GM12872 (cell line): ENCODE results near the gene HIRIP3.

Experiments
- TF ChIP-seq, protein P1 (sequence below): IDR thresholded peaks from 3 replicates; pipeline ENCODE4 v1.5.1; 2011; ENCODE audit warnings: low read depth, mild to moderate bottlenecking, low read length, moderate library complexity; ENCODE audit not compliant: insufficient read depth

HIRIP3 gene

DNA sequence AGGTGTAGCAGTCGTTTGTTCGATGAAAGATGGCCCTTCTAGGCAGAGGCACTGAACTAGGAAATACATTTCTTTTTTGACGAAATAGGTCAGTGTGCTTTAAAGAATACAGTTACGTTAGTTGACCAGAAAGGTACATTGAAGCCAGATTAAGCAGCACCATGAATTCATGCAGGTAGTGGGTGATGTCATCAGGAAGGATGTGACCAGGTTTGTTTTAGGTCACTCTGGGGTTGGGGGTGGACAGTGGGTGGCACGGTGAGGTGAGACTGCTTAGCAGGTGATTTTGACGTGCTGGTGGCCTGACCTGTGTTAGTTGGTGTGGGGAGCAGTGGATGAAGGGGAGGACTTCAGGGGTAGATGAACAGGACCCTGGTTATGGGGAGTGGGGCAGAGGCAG, 4.2 kb upstream of the HIRIP3 start:
- TF ChIP-seq, protein P1, sequence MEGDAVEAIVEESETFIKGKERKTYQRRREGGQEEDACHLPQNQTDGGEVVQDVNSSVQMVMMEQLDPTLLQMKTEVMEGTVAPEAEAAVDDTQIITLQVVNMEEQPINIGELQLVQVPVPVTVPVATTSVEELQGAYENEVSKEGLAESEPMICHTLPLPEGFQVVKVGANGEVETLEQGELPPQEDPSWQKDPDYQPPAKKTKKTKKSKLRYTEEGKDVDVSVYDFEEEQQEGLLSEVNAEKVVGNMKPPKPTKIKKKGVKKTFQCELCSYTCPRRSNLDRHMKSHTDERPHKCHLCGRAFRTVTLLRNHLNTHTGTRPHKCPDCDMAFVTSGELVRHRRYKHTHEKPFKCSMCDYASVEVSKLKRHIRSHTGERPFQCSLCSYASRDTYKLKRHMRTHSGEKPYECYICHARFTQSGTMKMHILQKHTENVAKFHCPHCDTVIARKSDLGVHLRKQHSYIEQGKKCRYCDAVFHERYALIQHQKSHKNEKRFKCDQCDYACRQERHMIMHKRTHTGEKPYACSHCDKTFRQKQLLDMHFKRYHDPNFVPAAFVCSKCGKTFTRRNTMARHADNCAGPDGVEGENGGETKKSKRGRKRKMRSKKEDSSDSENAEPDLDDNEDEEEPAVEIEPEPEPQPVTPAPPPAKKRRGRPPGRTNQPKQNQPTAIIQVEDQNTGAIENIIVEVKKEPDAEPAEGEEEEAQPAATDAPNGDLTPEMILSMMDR: no peak

DNA sequence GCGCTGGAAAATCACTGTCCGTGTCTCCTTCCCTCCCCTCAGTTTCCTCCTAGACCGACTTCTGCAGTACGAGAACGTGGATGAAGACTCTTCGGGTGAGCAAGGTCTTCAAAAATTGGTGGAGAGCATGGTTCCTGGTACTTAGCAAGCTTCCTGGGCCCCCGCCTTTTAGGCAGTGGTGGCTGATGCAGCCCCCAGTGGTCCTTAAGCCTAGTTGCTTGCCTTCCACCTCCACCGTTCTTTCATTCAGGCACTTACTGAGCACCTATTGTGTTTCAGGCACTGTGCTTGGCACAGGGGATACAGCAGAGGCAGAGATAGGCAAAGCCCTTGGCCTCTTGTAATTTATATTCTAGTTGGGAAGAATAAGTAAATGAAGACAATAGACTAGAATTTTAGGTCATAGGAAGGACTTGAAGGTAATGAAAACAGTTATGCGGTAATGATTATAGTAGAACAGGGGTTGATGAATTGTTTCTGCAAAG, 1.4 kb upstream of the HIRIP3 start:
- TF ChIP-seq, protein P1: 0 out of 3 replicates have a peak, but pooled peaks have one; percentile 14

DNA sequence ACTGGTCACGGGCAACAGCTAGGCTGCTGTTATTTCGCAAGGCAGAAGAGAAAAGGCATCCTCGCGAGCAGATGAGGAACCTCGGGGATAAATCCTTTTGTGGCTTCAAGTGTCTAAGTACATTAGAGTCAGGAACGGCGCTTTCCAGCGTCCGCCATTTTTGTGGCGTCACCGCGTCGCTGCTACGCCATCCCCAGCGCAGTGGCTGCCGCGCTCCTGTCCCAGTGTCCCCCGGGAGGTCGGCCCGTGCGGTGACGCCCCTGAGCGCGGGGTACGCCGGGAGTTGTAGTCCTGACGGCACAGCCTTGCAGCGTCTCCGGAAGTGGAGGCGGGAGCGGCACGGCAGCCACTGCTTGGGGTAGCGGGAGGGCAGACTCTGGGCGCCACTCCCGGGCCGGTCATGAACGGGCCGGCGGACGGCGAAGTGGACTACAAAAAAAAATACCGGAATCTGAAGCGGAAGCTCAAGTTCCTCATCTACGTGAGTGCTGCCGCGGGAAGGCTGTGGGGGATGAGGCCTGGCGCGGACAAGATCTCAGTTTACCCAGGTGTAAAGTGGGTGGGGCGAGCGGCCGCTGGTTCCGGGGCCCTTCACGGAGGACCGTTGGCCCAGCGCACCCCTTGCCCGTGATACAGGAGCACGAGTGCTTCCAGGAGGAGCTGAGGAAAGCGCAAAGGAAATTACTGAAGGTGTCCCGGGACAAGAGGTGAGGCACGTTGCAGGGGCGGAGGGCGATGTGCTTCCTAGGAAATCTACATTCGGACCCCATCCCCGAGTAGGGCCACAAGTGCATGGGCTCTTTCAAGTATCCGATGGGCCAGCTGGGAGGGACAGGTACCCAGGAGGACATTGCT, 721 bp upstream of the HIRIP3 start, which contains the start of gene INO80E:
INO80E (plus strand) TSS at position 331 of the 855 bp plus-strand sequence; CDS start at position 401, 70 bp downstream.
- TF ChIP-seq, protein P1: no peak

DNA sequence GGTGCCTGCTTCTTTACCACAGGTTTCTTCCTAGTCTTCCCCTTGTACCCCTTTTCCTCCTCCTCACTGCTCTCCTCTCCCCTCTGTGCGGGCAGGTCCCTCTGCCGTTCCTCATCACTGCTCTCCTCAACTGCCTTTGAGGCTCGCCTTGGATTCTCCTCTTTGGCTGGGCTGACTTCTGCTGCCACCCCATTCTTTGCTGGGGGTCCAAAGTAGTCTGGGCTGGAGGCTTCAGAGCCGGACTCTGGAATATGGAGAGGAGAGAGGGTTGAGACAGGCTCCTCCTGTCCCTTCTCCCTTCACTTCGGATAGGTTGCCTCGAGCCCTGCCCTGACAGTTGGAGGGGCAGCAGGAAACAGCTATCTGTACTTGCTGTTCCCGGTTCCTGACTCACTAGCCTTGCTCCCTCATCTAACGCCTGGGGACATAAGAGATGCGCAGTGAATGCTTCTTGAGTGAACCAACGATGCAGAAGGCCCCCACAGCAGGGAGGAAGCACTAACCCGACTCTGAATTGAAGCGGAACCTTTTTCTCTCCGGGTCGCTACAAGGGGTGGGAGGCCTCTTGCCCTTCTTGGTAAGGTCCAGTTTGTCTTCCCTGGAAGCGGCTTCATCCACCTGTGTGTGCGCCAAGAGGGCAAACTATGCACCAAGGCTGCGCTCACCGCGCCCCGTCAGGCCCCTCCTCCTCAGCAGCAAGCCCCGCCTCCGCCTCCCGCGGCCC, 655 bp downstream of the HIRIP3 start:
- TF ChIP-seq, protein P1: no peak

DNA sequence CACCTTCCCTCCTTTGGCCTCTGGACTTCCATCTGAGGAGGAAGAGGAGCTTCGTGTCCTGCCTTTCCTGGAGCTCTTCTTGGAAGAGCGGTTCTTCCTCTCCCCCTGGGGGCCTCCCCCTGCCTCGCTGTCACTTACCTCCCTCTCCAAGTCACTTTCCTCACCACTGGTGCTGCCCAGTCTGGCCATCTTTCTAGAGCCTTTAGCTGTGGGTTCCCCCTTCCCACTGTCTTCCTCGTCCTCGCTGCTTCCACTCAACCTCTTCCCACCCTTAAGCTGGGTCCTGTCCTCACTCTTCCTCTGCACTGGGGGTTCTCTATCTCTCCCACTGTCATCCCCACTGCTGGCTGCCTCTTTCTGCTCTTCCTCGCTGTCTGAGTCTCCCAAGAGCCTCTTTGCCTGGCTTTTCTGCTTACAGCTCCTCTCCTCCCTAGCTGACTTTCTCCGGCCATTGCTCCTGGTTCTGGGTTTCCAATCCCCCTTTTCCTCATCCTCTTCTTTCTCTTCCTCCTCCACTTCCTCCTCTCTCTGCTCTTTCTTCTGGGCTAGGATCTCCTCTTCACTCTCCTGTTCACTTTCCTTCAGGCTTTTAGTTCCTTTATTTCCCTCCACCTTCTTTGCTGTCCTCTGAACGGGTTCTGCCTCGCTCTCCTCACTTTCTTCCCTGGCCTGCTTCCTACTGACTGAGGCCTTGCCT, 1.4 kb downstream of the HIRIP3 start:
- TF ChIP-seq, protein P1: no peak

DNA sequence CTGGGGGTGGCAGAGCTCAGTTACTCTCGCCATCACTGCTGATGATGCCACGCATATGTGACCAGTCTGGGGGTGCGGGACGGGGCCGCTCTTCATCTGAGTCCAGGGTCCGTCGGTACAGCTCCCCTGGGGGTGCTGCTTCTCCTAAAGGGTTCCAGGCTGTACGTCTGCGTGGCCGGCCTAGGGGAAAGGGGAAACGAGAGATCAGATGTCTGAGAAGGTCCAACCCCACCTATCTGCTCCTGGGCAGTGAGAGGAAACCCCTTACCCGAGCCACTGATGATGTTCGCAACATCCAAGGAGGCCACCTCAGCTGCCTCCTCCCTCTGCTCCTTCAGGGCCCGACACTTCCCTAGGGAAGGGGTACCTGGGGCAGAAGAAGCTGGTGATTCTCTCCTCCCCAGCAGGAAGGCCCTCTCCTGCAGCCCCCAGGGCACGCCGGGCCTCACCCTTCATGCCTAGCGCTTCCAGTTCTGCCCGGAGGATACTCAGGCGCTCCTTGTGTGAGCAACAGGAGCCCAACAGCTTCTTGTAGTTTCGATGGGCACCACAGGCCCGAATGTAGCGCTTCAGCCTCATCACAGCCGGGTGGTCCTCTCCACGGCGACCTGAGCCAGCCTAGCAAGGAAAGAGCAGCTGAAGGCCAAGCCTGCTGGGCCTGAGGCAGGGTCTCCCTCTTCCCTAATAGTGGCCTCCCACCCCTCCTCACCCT, 2.1 kb downstream of the HIRIP3 start:
- TF ChIP-seq, protein P1: no peak
